GM10248 (cell line): Measurements from ENCODE around the gene COL9A3.

Source experiments
- CTCF ChIA-PET: fragments of 300-600 bp; sonication (Branson Sonifier 250); formaldehyde crosslinking; extraction: SDS; loops from one replicate; lab custom pipeline; 2021; ENCODE audit warnings: antibody characterized with exemption; lab: Yijun Ruan, JAX
- POLR2A ChIA-PET: fragments of 350-650 bp; sonication (Branson Sonifier 250); formaldehyde crosslinking; extraction: SDS; loops from one replicate; lab custom pipeline; 2020; ENCODE audit warnings: antibody characterized with exemption; lab: Yijun Ruan, JAX
- DNase-seq: peaks from one replicate; pipeline ENCODE4 v3.0.0; 2012; ENCODE audit errors: extremely low spot score
- CTCF ChIP-seq: IDR thresholded peaks from 2 replicates; pipeline ENCODE4 v1.5.1; 2012; ENCODE audit warnings: mild to moderate bottlenecking, low read depth; ENCODE audit errors: extremely low read depth, missing control alignments, control extremely low read depth

COL9A3 gene

GRCh38 chr20:62887860-62888239, 71.0 kb downstream of the COL9A3 start:
- no peak for TF ChIP-seq CTCF
- POLR2A ChIA-PET, result no interaction called here

GRCh38 chr20:62888406-62888805, 71.6 kb downstream of the COL9A3 start:
- no peak for DNase-seq
- CTCF ChIA-PET, result interaction anchor here (1.5 to 6.3 kb wide), 6 partner anchors 12 to 65 kb away, joined by 4 to 66 read pairs (median 8); no protein-coding TSS in a partner anchor
- POLR2A ChIA-PET, result no interaction called here
- TF ChIP-seq CTCF, result no peak

More at GRCh38 chr20:62887860-62888239, 71.0 kb downstream of the COL9A3 start:
- no peak for DNase-seq
- CTCF ChIA-PET, result interaction anchor here (1.5 to 6.3 kb wide), 6 partner anchors 12 to 65 kb away, joined by 4 to 66 read pairs (median 8); no protein-coding TSS in a partner anchor

- ChIA-PET POLR2A (no interaction called here), CTCF (interaction anchor here (1.0 to 6.3 kb wide), 7 partner anchors 10 to 66 kb away, joined by 3 to 66 read pairs (median 5); no protein-coding TSS in a partner anchor)
- no peak for DNase-seq
- no peak for TF ChIP-seq CTCF
Observed at GRCh38 chr20:62888910-62889309, 72.1 kb downstream of the COL9A3 start.

GRCh38 chr20:62889411-62889810, 72.6 kb downstream of the COL9A3 start:
- no peak for TF ChIP-seq CTCF
- ChIA-PET POLR2A (no interaction called here), CTCF (interaction anchor here (1.0 to 6.3 kb wide), 6 partner anchors 10 to 66 kb away, joined by 3 to 66 read pairs (median 6); no protein-coding TSS in a partner anchor)
- no peak for DNase-seq

GRCh38 chr20:62889871-62890270, 73.0 kb downstream of the COL9A3 start:
- ChIA-PET CTCF (interaction anchor here (1.0 to 6.3 kb wide), 6 partner anchors 11 to 67 kb away, joined by 3 to 66 read pairs (median 6); no protein-coding TSS in a partner anchor), POLR2A (no interaction called here)
- TF ChIP-seq CTCF, result no peak
- DNase-seq, result no peak

- DNase-seq, result no peak
- no peak for TF ChIP-seq CTCF
- ChIA-PET POLR2A (no interaction called here), CTCF (interaction anchor here (0.7 to 6.3 kb wide), 5 partner anchors 10 to 30 kb away, joined by 3 to 66 read pairs (median 5); no protein-coding TSS in a partner anchor)
Observed at GRCh38 chr20:62890444-62890843, 73.6 kb downstream of the COL9A3 start.
